HFFc6 (cell line): ENCODE results near the gene NPAS3. TPM values are rescaled to one million over a fixed set of nuclear protein-coding genes. Genes with fewer than 3 reads are reported as not detected.

Experiments
- DNase-seq: peaks from one replicate; pipeline ENCODE4 v3.0.0-alpha.2; 2018
- H3K27ac Mint-ChIP-seq: 2 replicates; pipeline ENCODE4 v1.8.0; 2020; ENCODE audit warnings: mild to moderate bottlenecking, mixed read lengths
- H3K27me3 Mint-ChIP-seq: 2 replicates; pipeline ENCODE4 v1.8.0; 2021; ENCODE audit warnings: mild to moderate bottlenecking, moderate library complexity, mixed read lengths; ENCODE audit not compliant: insufficient read depth
- H3K36me3 Mint-ChIP-seq: 2 replicates; pipeline ENCODE4 v1.8.0; 2021; ENCODE audit warnings: low read depth, mixed read lengths
- H3K4me1 Mint-ChIP-seq: 2 replicates; pipeline ENCODE4 v1.8.0; 2020; ENCODE audit warnings: low read depth, mixed read lengths
- H3K4me3 Mint-ChIP-seq: 2 replicates; pipeline ENCODE4 v1.8.0; 2020; ENCODE audit warnings: mild to moderate bottlenecking, moderate library complexity, mixed read lengths
- H3K9me3 Mint-ChIP-seq: 2 replicates; pipeline ENCODE4 v1.8.0; 2020; ENCODE audit warnings: mild to moderate bottlenecking, mixed read lengths
- total RNA-seq, 6 experiments: library from RNA; stranded (reverse); fragmentation: NEBNext Ultra II Directional; extraction: Animal tissue kit (Norgen Biotek cat#: 25700); gene quantifications; 2 replicates in 1 of 6; 3 replicates in 5 of 6; pipeline ENCODE4 v1.2.3, GENCODE V29; 2021
- TF ChIP-seq, protein P1 (sequence below): fragments of 200-600 bp; sonication (generic); IDR thresholded peaks from 2 replicates; pipeline ENCODE4 v1.5.0; 2021; ENCODE audit warnings: antibody characterized with exemption, mild to moderate bottlenecking

The NPAS3 gene
- total RNA-seq, 6 experiments from 2014 or later, result not detected

DNA sequence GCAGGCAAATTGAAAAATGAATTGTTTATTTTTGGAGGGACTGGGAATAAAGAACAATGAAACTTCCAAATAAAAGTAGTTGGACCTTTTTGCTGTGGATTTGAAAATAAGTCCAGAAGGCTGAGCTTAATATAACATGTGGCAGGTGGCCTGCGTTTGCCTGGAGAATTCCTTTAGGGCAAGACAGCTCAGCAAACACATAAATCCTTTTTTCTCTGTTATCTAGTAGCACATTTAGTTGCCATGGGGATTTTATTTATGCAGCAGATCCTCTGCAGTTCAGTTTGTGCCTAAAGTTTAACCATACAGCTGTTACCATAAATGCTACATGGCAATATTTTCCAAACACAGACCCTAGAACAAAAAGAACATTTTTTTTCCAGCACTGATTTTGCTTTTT lies 180.0 kb downstream of the NPAS3 start:
- Mint-ChIP-seq H3K4me3 (no peak overlapping the region), H3K4me1 (no peaks in the 10 kb centered on the region), H3K27ac (no peak overlapping the region), H3K27me3 (peaks cover 2% of the 10 kb centered on the region; the same call in 1 of the 2 replicates), H3K9me3 (peaks cover 4% of the 10 kb centered on the region; the same call in 1 of the 2 replicates), H3K36me3 (no peaks in the 10 kb centered on the region)
- no peak for DNase-seq
- TF ChIP-seq, protein P1, sequence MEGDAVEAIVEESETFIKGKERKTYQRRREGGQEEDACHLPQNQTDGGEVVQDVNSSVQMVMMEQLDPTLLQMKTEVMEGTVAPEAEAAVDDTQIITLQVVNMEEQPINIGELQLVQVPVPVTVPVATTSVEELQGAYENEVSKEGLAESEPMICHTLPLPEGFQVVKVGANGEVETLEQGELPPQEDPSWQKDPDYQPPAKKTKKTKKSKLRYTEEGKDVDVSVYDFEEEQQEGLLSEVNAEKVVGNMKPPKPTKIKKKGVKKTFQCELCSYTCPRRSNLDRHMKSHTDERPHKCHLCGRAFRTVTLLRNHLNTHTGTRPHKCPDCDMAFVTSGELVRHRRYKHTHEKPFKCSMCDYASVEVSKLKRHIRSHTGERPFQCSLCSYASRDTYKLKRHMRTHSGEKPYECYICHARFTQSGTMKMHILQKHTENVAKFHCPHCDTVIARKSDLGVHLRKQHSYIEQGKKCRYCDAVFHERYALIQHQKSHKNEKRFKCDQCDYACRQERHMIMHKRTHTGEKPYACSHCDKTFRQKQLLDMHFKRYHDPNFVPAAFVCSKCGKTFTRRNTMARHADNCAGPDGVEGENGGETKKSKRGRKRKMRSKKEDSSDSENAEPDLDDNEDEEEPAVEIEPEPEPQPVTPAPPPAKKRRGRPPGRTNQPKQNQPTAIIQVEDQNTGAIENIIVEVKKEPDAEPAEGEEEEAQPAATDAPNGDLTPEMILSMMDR, result no peak

DNA sequence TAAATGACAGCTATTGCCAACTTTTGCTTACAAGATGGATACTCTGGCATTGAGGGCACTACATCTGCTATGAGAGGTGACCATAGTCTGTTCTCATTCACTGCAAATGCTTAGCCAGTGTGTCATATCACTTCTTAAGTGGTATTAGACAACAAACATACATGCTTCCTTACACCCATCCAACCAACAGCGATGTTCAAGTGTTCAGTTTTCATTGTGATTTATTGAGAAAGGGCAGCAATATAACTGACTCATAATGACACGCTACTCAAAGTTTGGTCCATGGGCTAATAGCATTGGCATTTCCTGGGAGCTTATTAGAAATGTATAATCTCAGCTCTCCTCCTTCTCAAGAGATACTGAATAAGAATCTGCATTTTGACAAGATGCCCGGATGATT lies 181.7 kb downstream of the NPAS3 start:
- Mint-ChIP-seq H3K27me3 (peaks cover 2% of the 10 kb centered on the region; the same call in 1 of the 2 replicates), H3K4me1 (no peaks in the 10 kb centered on the region), H3K4me3 (no peak overlapping the region), H3K36me3 (no peaks in the 10 kb centered on the region), H3K9me3 (peaks cover 4% of the 10 kb centered on the region; the same call in 1 of the 2 replicates), H3K27ac (no peak overlapping the region)
- TF ChIP-seq, protein P1, result no peak
- peak; percentile 4 for DNase-seq

DNA sequence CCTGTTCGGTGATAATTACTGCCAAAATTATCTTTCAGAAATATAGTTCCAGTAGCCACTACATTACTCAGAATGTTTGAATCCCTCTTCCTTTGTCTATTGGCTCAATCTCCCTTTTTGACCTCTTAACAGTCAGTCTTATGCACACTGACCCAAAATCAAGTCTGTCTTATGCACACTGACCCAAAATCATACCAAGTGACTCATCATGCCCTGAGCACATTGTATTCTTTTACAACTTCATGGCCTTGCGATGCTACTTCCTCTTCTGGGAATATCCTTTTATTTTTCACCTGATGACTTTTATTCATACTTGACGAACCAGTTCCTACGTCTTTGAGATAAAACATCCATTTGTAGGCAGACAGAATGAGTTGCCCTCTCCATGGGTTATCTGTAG lies 182.3 kb downstream of the NPAS3 start:
- Mint-ChIP-seq H3K27me3 (peaks cover 2% of the 10 kb centered on the region; the same call in 1 of the 2 replicates), H3K4me1 (no peaks in the 10 kb centered on the region), H3K4me3 (no peak overlapping the region), H3K36me3 (no peaks in the 10 kb centered on the region), H3K9me3 (peaks cover 4% of the 10 kb centered on the region; the same call in 1 of the 2 replicates), H3K27ac (no peak overlapping the region)
- DNase-seq, result no peak
- TF ChIP-seq, protein P1, result no peak

DNA sequence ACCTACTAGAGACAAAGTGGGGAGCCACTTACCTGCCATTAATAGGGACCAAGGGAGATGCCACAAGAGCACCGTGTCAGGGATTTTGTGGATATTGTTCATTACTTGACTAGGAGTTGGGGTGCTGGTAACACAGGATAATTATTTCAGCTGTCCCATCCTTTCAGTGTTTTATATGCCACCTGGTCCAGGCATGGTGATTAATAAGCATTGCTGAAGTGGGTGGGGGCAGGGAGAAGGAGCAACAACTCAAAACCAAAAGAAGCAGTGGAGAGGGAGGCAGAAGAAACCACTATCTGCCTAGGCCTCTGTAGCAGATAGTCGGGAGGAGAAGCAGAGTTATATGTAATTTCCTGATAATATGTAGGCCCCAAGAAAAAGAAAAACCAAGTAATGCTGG lies 184.6 kb downstream of the NPAS3 start:
- Mint-ChIP-seq H3K9me3 (peaks cover 4% of the 10 kb centered on the region; the same call in 1 of the 2 replicates), H3K36me3 (no peaks in the 10 kb centered on the region), H3K27me3 (peaks cover 2% of the 10 kb centered on the region; the same call in 1 of the 2 replicates), H3K27ac (no peak overlapping the region), H3K4me1 (no peaks in the 10 kb centered on the region; the same call in 1 of the 2 replicates), H3K4me3 (no peak overlapping the region)
- TF ChIP-seq, protein P1, result no peak
- no peak for DNase-seq

DNA sequence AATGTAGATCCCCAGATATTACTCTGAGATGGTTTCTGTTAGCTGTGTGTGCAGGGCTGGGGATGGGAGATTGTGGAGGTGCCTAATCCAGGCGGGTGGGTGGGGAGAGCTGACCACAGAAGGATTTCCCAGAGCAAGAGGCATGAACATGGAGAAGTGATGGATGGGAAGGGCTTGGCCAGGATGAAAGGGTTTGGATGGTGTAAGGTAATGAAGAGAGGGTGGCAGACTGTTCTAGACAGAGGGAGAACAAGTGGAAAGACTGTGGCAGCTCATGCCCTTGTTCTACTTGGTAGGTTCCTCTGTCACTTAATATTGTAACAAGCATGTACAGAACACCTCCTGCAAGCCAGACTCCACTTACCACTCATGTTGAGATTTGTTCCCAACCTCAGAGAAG lies 187.8 kb downstream of the NPAS3 start:
- Mint-ChIP-seq H3K27ac (no peak overlapping the region), H3K27me3 (peaks cover 2% of the 10 kb centered on the region; the same call in 1 of the 2 replicates), H3K4me1 (no peaks in the 10 kb centered on the region; the same call in 1 of the 2 replicates), H3K4me3 (no peak overlapping the region), H3K36me3 (no peaks in the 10 kb centered on the region), H3K9me3 (peaks cover 4% of the 10 kb centered on the region; the same call in 1 of the 2 replicates)
- TF ChIP-seq, protein P1, result no peak
- no peak for DNase-seq
